ENCODE data around the gene ANKRD23. TPM values are rescaled to one million over a fixed set of nuclear protein-coding genes. Genes with fewer than 3 reads are reported as not detected.

The ANKRD23 gene
- total RNA-seq, 1 donor from 2014 or later, result 7.3 TPM

GRCh38 chr2:96879545-96880040 lies 35.8 kb upstream of the ANKRD23 start:
- intact Hi-C loops (cut with micrococcal nuclease), result no loop called here
- Mint-ChIP-seq H3K4me1 (peaks cover 6% of the 10 kb centered on the region), H3K9me3 (no peaks in the 10 kb centered on the region), H3K27ac (no peak overlapping the region), H3K4me3 (no peak overlapping the region), H3K27me3 (peaks cover 7% of the 10 kb centered on the region), H3K36me3 (ENCODE audit: low read depth) (no peaks in the 10 kb centered on the region)
- no peak for ATAC-seq (ENCODE audit: low read depth)
- CTCF ChIA-PET, result no interaction called here
- no peak for DNase-seq
- TF ChIP-seq CTCF (IDR thresholded peaks at IDR 0.05), result no peak
- POLR2A ChIA-PET, result no interaction called here

DNA sequence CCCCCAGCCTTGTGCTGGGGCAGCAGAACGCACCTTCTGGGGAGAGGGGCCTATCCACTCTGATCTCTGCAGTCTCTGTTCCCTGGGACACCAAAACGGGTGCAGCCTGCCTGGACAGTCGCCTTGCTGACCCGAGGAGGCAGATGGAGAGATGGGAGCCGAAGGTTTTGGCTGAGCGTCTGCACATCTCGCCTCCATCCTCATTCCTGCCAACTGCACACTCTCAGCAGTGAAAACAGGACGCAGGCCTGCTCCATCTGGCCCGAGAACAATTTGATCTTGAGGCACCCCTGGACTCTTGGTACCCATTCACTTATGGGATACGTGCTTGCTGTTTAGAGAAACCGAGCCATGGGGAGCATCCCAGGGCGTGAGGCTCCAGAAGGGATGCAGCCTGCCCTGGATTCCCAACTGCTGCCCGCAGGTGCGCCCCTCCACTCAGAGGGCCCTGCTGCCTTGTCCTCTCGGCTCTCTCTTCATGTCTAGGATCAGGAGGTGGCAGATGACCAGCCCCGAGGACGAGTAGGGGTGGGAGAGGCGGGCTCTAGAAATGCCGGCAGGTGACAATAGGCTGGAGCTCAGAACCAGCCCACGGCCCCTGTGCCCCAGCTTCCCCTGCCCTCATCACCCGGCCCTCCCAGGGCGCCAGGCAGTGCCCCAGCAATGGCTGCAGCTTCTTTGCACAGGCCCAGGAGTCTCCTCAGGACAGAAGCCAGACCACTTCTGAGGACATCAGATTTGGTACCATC lies 35.1 kb upstream of the ANKRD23 start:
- DNase-seq (no peak), ATAC-seq (ENCODE audit: low read depth) (no peak)
- ChIA-PET CTCF (no interaction called here), POLR2A (no interaction called here)
- H3K4me1 Mint-ChIP-seq, result peaks cover 12% of the 10 kb centered on the region
- no peaks in the 10 kb centered on the region for H3K36me3 Mint-ChIP-seq (ENCODE audit: low read depth)
- H3K9me3 Mint-ChIP-seq, result no peaks in the 10 kb centered on the region
- H3K4me3 Mint-ChIP-seq, result no peak overlapping the region
- H3K27me3 Mint-ChIP-seq, result peaks cover 7% of the 10 kb centered on the region
- H3K27ac Mint-ChIP-seq, result no peak overlapping the region
- TF ChIP-seq CTCF (IDR thresholded peaks at IDR 0.05), result no peak
- intact Hi-C loops (cut with micrococcal nuclease), result no loop called here

- no peak overlapping the region for H3K27ac Mint-ChIP-seq
- H3K4me3 Mint-ChIP-seq, result no peak overlapping the region
- no peak for TF ChIP-seq CTCF (IDR thresholded peaks at IDR 0.05)
- peaks cover 7% of the 10 kb centered on the region for H3K27me3 Mint-ChIP-seq
- CTCF ChIA-PET, result no interaction called here
- H3K4me1 Mint-ChIP-seq, result peaks cover 18% of the 10 kb centered on the region
- no peaks in the 10 kb centered on the region for H3K9me3 Mint-ChIP-seq
- H3K36me3 Mint-ChIP-seq (ENCODE audit: low read depth), result no peaks in the 10 kb centered on the region
- POLR2A ChIA-PET, result no interaction called here
- no peak for ATAC-seq (ENCODE audit: low read depth)
- no peak for DNase-seq
- intact Hi-C loops (cut with micrococcal nuclease), result no loop called here
Observed at GRCh38 chr2:96878171-96878570, 34.4 kb upstream of the ANKRD23 start.

- intact Hi-C loops (cut with micrococcal nuclease), result no loop called here
- CTCF ChIA-PET, result interaction anchor here (0.8 kb wide), 1 partner anchor 885 kb away, joined by 3 read pairs; no protein-coding TSS in a partner anchor
- Mint-ChIP-seq H3K9me3 (no peaks in the 10 kb centered on the region), H3K27ac (no peak overlapping the region), H3K4me3 (no peak overlapping the region), H3K27me3 (peaks cover 7% of the 10 kb centered on the region), H3K4me1 (peaks cover 18% of the 10 kb centered on the region), H3K36me3 (ENCODE audit: low read depth) (no peaks in the 10 kb centered on the region)
- TF ChIP-seq CTCF (IDR thresholded peaks at IDR 0.05), result no peak
- no peak for ATAC-seq (ENCODE audit: low read depth)
- POLR2A ChIA-PET, result no interaction called here
- no peak for DNase-seq
Observed at GRCh38 chr2:96877631-96878092, 33.8 kb upstream of the ANKRD23 start.

DNA sequence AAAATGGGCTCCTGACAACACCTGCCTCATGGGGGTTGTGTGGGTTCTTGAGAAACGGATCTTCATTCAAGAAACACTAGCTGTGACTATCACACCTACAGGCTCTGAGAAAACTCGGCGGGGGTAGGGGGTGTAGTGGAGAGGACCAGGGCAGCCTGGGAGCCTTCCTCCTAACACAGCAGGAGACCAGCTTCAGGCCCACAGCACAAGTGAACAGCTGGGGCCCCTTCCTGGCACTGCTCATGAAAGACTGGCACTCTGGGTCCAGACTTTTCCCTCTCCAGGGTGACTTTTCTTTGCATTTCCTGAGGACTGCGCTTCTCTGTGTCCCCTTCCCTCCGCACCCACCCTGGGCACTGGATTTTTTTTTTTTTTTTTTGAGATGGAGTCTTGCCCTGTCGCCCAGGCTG lies 33.2 kb upstream of the ANKRD23 start:
- CTCF ChIA-PET, result interaction anchor here (0.8 kb wide), 1 partner anchor 884 kb away, joined by 3 read pairs; no protein-coding TSS in a partner anchor
- H3K27ac Mint-ChIP-seq, result no peak overlapping the region
- intact Hi-C loops (cut with micrococcal nuclease), result no loop called here

More for the DNA sequence above, 33.2 kb upstream of the ANKRD23 start:
- no peak for DNase-seq
- POLR2A ChIA-PET, result no interaction called here
- Mint-ChIP-seq H3K4me3 (no peak overlapping the region), H3K36me3 (ENCODE audit: low read depth) (no peaks in the 10 kb centered on the region), H3K4me1 (peaks cover 18% of the 10 kb centered on the region), H3K9me3 (no peaks in the 10 kb centered on the region), H3K27me3 (peaks cover 4% of the 10 kb centered on the region)
- ATAC-seq (ENCODE audit: low read depth), result no peak
- TF ChIP-seq CTCF (IDR thresholded peaks at IDR 0.05), result no peak

Measured in activated B cell treated with CpG ODN at 0.5 μM for 24 hours (primary cell).